Measurements from ENCODE around the gene SEPTIN8. TPM values are rescaled to one million over a fixed set of nuclear protein-coding genes. Genes with fewer than 3 reads are reported as not detected.

The SEPTIN8 gene
- polyA plus RNA-seq, 1 of the 3 experiments (the other 2 are of a cell fraction): 54.9 TPM

- H3K4me1 ChIP-seq (ENCODE audit: control insufficient read depth in 1 of 2, insufficient read depth in 2 of 2, low read depth in 1 of 2, low read length in 1 of 2): peaks cover 8 to 18% of the 10 kb centered on the region in 2 experiments; a peak in 2 of 4 replicates
- no peak overlapping the region for H3K4me2 ChIP-seq
- no peak overlapping the region for H3K9ac ChIP-seq
- peaks cover 5% of the 10 kb centered on the region for H3F3A ChIP-seq (replicated peaks; ENCODE audit: insufficient read depth)
- DNase-seq: no peak
- no peaks in the 10 kb centered on the region for H3K36me3 ChIP-seq (replicated peaks in 1 of 2; ENCODE audit: control insufficient read depth in 1 of 2, insufficient read depth in 2 of 2, low read length in 1 of 2)
- H3K79me2 ChIP-seq (ENCODE audit: insufficient read depth): peaks cover 8% of the 10 kb centered on the region
- no peaks in the 10 kb centered on the region for H3K27me3 ChIP-seq (ENCODE audit: insufficient read depth)
- WGBS (ENCODE audit: low lambda C conversion rate): 86% methylated on average over 4 of the region's 4 CpGs
- no peaks in the 10 kb centered on the region for H3K9me3 ChIP-seq
- H4K20me1 ChIP-seq (ENCODE audit: insufficient read depth): no peaks in the 10 kb centered on the region
- ChIA-PET POLR2A (no interaction called here), CTCF (interaction anchor here (0.7 kb wide), 1 partner anchor 254 kb away, joined by 3 read pairs; no protein-coding TSS in a partner anchor)
- no peak for TF ChIP-seq GABPA (IDR thresholded peaks at IDR 0.05; ENCODE audit: low read depth)
- no peak for TF ChIP-seq CTCF (IDR thresholded peaks at IDR 0.05)
- no peak for TF ChIP-seq USF2 (IDR thresholded peaks at IDR 0.05; ENCODE audit: borderline replicate concordance, low read depth, low read length)
- no peak for TF ChIP-seq RCOR1 (IDR thresholded peaks at IDR 0.05; ENCODE audit: low read length)
- H3K4me3 ChIP-seq (ENCODE audit: low read depth in 2 of 2, low read length in 1 of 2): no peak overlapping the region
- H3K9me2 ChIP-seq: no peaks in the 10 kb centered on the region
- H2AFZ ChIP-seq (ENCODE audit: low read depth): peak overlapping the region; percentile 95; the same call in 1 of the 2 replicates
- H3K27ac ChIP-seq (ENCODE audit: low read depth in 2 of 2, low read length in 1 of 2): no peak overlapping the region
These were observed 4.0 kb upstream of the SEPTIN8 start for GRCh38 chr5:132781029-132781428.

GRCh38 chr5:132780577-132780976 lies 3.5 kb upstream of the SEPTIN8 start:
- ChIA-PET CTCF (interaction anchor here (0.7 kb wide), 1 partner anchor 254 kb away, joined by 3 read pairs; no protein-coding TSS in a partner anchor), POLR2A (no interaction called here)
- Histone ChIP-seq H3K27ac (ENCODE audit: low read depth in 2 of 2, low read length in 1 of 2) (no peak overlapping the region), H3K27me3 (ENCODE audit: insufficient read depth) (no peaks in the 10 kb centered on the region), H3K4me2 (no peak overlapping the region), H3K4me1 (ENCODE audit: control insufficient read depth in 1 of 2, insufficient read depth in 2 of 2, low read depth in 1 of 2, low read length in 1 of 2) (peaks cover 11 to 21% of the 10 kb centered on the region in 2 experiments; a peak in 2 of 4 replicates), H4K20me1 (ENCODE audit: insufficient read depth) (no peaks in the 10 kb centered on the region), H3K9me2 (no peaks in the 10 kb centered on the region), H3F3A (replicated peaks; ENCODE audit: insufficient read depth) (peaks cover 5% of the 10 kb centered on the region), H2AFZ (ENCODE audit: low read depth) (no peak overlapping the region), H3K9ac (no peak overlapping the region), H3K9me3 (no peaks in the 10 kb centered on the region), H3K36me3 (replicated peaks in 1 of 2; ENCODE audit: control insufficient read depth in 1 of 2, insufficient read depth in 2 of 2, low read length in 1 of 2) (no peaks in the 10 kb centered on the region), H3K79me2 (ENCODE audit: insufficient read depth) (peaks cover 12% of the 10 kb centered on the region), H3K4me3 (ENCODE audit: low read depth in 2 of 2, low read length in 1 of 2) (no peak overlapping the region)
- no peak for TF ChIP-seq CHD2 (IDR thresholded peaks at IDR 0.05; ENCODE audit: low read length, partially characterized antibody)
- TF ChIP-seq JUND (IDR thresholded peaks at IDR 0.05): no peak
- no peak for TF ChIP-seq FOSL2 (IDR thresholded peaks at IDR 0.05; ENCODE audit: borderline replicate concordance, low read depth)
- no peak for TF ChIP-seq FOXM1 (IDR thresholded peaks at IDR 0.05; ENCODE audit: low read depth)
- TF ChIP-seq POLR2AphosphoS5 (IDR thresholded peaks at IDR 0.05; ENCODE audit: low read depth, low read length): no peak
- no peak for TF ChIP-seq FOXJ3 (CRISPR knock-in tag; IDR thresholded peaks at IDR 0.05)
- TF ChIP-seq PBX3 (IDR thresholded peaks at IDR 0.05): no peak
- TF ChIP-seq GATA2 (CRISPR knock-in tag; IDR thresholded peaks at IDR 0.05): no peak
- TF ChIP-seq RFX5 (IDR thresholded peaks at IDR 0.05; ENCODE audit: low read length): no peak
- TF ChIP-seq EP300 (IDR thresholded peaks at IDR 0.05; ENCODE audit: borderline replicate concordance in 1 of 2, low read depth in 1 of 2, low read length in 1 of 2): no peak
- TF ChIP-seq NFIC (IDR thresholded peaks at IDR 0.05; ENCODE audit: borderline replicate concordance): no peak
- no peak for TF ChIP-seq USF1 (IDR thresholded peaks at IDR 0.05; ENCODE audit: borderline replicate concordance, low read depth)
- TF ChIP-seq RAD21 (IDR thresholded peaks at IDR 0.05; ENCODE audit: low read length): no peak
- TF ChIP-seq CTCF (IDR thresholded peaks at IDR 0.05): no peak
- TF ChIP-seq MEF2A (IDR thresholded peaks at IDR 0.05; ENCODE audit: borderline replicate concordance, low read depth): no peak
- DNase-seq: no peak
- WGBS (ENCODE audit: low lambda C conversion rate): 91% methylated on average over 1 of the region's 1 CpG
